ENCODE measurements around the gene COMMD6.

Gene COMMD6

GRCh38 chr13:75482820-75483079, 54.9 kb downstream of the COMMD6 start:
- DNase-seq (ENCODE audit: low read depth in 3 of 3): no peak

- peak in 1 of 3 experiments; percentile 59 for DNase-seq (ENCODE audit: low read depth in 3 of 3)
These were observed 55.4 kb downstream of the COMMD6 start, which contains the start of gene TBC1D4 for GRCh38 chr13:75482070-75482819. Gene TBC1D4, minus strand, starts transcription at chr13:75482169. Its CDS starts 402 bp downstream, at chr13:75481767.

GRCh38 chr13:75481176-75482069, 56.2 kb downstream of the COMMD6 start:
- DNase-seq (ENCODE audit: low read depth in 3 of 3): peak in 1 of 3 experiments; percentile 9

GRCh38 chr13:75480671-75481175, 56.9 kb downstream of the COMMD6 start:
- DNase-seq (ENCODE audit: low read depth in 3 of 3): peak in 1 of 3 experiments; percentile 24

- no peak for DNase-seq (ENCODE audit: low read depth in 3 of 3)
These were observed 58.4 kb downstream of the COMMD6 start for GRCh38 chr13:75479102-75479740.

GRCh38 chr13:75478659-75479058, 59.0 kb downstream of the COMMD6 start:
- no peak for DNase-seq (ENCODE audit: low read depth in 3 of 3)
